ENCODE measurements around the gene MT1X.

DNA sequence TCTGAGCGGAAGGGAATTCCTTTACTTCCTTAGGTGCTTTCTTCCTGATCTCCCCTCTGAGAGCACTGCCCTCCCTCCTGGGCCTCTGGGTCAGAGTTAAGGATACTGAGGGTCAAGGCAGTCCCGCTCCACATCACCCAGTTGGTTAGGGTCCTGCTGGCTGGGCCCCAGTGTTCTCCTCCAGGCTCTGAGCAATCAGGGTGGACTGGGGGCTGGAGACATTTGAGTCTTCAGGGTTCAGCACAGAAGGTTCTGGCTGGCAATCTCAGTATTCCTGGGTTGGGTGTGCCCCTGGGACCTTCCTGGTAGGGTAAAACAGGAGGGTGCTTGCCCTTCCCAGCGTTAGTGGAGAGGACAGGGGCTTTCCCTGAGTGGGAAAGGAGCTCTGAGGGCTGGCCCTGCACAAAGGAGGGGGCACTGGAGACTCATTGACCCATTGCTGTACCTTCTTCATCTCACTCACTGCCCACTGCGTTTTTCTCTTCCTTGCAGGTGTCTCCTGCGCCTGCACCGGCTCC, 49.4 kb upstream of the MT1X start:
- TF ChIP-seq, protein P1, sequence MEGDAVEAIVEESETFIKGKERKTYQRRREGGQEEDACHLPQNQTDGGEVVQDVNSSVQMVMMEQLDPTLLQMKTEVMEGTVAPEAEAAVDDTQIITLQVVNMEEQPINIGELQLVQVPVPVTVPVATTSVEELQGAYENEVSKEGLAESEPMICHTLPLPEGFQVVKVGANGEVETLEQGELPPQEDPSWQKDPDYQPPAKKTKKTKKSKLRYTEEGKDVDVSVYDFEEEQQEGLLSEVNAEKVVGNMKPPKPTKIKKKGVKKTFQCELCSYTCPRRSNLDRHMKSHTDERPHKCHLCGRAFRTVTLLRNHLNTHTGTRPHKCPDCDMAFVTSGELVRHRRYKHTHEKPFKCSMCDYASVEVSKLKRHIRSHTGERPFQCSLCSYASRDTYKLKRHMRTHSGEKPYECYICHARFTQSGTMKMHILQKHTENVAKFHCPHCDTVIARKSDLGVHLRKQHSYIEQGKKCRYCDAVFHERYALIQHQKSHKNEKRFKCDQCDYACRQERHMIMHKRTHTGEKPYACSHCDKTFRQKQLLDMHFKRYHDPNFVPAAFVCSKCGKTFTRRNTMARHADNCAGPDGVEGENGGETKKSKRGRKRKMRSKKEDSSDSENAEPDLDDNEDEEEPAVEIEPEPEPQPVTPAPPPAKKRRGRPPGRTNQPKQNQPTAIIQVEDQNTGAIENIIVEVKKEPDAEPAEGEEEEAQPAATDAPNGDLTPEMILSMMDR (IDR thresholded peaks at IDR 0.05) = no peak
- TF ChIP-seq POLR2A (IDR thresholded peaks at IDR 0.05) = no peak
